Dermis microvascular lymphatic vessel endothelial cell (primary cell): Measurements from ENCODE around the gene CLSTN2. TPM values are rescaled to one million over a fixed set of nuclear protein-coding genes. Genes with fewer than 3 reads are reported as not detected.

Experiments
- DNase-seq, 2 donors: peaks; one replicate each; pipeline versions ENCODE4 v3.0.0 to v3.0.0-alpha.2; 2010; ENCODE audit warnings: low read depth in 2 of 2
- total RNA-seq: library from RNA; depleted of rRNA; stranded (reverse); fragments of >200 nt; gene quantifications from 2 replicates; pipeline ENCODE4 v1.2.1, GENCODE V29; 2014

Gene CLSTN2
- total RNA-seq, 1 donor from 2014 or later: under 0.01 TPM

- no peak for DNase-seq
These were observed 252.0 kb downstream of the CLSTN2 start for GRCh38 chr3:140187028-140187427.

DNA sequence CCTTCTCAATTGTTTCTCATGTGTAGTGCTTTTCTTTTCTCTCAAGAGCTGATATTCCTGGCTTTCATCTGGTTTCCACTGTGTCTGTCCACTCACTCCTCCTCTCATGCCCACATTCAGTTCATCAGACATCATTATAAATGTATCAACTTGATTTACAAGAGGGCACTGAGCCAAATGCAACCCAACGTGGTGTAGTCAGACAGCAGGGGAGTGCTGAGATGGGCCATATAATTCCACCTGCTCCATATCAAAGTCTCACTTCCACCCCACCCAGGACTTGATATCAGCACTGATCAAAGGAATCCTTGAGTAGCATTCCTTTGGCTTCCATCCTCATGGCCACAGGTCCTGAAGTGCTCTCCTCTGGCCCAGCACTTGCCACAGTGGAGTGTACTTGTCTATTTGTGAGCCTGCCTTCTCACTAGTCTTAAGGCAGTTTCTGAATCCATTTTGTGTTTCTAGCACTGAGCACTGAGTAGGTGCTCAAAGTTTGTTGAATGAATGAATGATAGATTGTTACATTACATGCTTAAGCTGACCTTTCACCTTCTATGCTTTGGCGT is 252.8 kb downstream of the CLSTN2 start:
- no peak for DNase-seq

DNA sequence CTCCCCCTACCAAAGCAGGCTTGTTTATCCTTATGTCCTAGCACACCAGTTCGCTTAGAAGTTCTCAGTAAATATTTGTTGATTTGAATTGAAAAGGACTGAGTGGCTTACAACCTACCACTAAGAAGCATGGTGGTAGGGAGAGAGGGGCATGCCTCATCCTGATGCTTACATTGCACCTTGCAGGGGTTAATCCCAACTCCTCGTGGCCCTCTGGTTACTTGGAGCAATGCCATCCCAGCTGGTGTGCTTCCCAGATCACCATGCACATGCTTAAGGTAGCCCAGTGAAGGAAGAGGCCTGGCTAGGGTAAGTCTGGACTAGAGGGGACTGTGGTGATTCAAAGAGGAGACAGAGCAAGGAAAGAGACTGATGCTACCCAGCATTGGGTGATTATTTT is 253.3 kb downstream of the CLSTN2 start:
- no peak for DNase-seq

- no peak for DNase-seq
These were observed 254.3 kb downstream of the CLSTN2 start for GRCh38 chr3:140189267-140189666.

GRCh38 chr3:140189976-140190375 is 255.0 kb downstream of the CLSTN2 start:
- no peak for DNase-seq

- DNase-seq: no peak
These were observed 262.0 kb downstream of the CLSTN2 start for GRCh38 chr3:140196970-140197369.

DNA sequence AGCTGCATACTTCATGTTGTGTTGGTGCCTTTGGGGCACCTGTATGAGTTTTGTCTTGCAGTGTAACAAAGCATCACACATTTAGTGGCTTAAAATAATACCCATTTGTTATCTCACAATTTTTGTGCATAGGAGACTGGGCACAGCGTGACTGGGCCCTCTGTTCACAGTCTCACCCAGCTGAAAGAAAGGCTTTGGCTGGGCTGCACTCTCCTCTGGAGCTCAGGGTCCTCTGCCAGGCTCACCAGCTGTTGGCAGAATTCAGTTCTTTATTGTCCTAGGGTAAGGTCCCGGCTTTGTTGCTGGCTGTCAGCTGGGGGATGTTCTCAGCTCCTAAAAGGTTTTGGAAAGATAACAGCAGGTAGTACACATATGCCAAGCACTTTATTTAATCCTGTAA is 263.3 kb downstream of the CLSTN2 start:
- no peak for DNase-seq

DNA sequence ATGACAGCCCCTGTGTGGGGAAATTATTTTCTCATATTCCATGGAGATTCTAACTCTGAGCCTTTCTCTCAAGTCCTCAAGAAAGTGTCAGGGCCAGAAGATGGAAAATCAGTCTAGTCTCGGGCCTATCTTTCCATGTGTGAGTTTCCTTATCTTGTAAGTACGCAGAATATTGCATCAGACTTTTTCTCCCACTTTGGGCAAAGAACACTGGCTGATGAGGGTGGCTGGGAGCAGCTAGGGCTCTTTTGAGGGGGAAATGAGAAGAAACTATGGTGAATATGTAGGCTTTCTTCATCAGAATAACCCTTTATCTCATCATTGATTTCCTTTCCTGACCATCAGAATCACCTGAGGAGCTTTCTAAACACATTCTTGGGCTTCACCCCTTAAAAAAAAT is 264.0 kb downstream of the CLSTN2 start:
- no peak for DNase-seq

DNA sequence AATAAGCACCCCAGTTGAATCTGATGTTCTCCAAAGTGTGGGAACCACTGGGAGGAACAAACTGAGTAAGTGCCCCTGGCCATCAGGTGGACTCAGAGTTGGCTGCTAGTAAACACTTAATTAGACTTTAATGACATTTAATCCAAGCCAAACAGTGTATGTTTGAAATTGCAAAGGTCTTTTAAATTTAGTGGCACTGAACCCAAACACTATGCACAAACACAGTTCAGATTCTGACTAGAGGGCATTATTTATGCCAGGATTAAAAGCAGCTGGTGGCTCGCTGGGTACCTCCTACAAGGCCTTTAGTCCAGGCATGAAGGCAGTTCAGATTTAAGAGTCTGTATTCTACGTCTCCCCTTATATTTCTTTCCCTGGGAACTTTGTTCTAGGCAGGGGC is 264.8 kb downstream of the CLSTN2 start:
- no peak for DNase-seq

GRCh38 chr3:140203510-140203909 is 268.5 kb downstream of the CLSTN2 start:
- no peak for DNase-seq

GRCh38 chr3:140204271-140204984 is 269.4 kb downstream of the CLSTN2 start:
- DNase-seq: no peak

GRCh38 chr3:140205598-140205997 is 270.6 kb downstream of the CLSTN2 start:
- DNase-seq: no peak

DNA sequence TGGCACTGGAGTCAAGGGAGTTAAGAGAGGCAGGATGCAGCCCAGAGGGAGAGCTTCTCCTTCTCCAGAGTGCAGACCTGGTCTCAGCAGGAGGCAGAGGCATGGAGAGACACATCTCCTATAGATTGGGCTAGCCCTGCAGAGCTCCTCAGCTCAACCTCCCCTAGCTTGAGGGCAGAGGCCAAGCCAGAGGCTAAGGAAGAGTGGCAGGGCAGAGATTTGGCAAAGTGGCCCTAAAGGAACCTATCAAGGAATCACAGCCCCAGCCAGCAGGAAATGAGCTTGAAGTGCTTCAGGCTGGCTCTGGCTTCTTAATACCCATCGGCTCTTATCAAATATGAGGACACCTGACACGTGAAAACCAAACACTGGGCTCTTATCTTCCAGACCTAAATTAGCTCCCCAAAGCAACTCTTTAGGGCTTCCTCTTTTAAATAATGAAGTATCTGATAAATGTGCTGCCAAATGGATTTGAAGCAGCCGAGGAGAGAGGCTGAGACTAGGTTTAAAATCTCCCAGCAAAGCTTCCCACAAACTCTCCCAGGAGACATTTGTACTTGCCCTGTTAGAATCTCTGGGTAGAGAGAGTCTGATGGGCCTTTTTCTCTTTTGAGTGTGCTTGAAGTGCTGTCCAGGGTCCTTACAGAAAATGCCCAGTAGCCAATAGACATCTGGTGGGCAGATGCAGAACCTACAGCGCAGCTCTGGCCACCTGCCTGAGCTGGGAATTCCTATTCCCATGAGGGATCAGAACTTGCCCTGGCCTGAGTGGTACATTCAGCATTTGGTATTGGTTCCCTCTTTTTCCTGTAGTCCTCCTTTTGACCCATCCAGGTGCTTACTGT is 271.4 kb downstream of the CLSTN2 start:
- no peak for DNase-seq

DNA sequence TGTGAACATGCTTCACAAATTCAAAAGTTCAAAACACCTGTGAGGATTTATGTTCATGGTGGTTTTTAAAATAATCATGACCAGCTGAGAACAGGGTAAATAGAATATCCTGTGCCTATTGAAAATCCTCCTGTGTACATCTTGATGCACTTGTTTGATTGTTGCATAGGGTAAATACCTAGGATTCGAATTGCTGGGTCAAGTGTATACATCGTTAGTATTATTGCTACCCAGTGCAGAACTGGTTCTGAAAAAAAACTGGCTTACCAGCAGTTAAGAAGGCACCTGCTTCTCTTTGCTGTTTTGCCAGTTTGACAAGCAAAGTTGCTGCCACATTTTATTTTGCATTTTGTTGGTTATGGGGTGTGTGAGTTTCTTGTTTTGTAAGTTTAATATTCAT is 272.6 kb downstream of the CLSTN2 start:
- DNase-seq: no peak

- no peak for DNase-seq
These were observed 281.3 kb downstream of the CLSTN2 start for GRCh38 chr3:140216249-140216648.

GRCh38 chr3:140219291-140219690 is 284.3 kb downstream of the CLSTN2 start:
- DNase-seq: no peak

GRCh38 chr3:140219923-140220452 is 285.0 kb downstream of the CLSTN2 start:
- no peak for DNase-seq

- DNase-seq: no peak
These were observed 288.2 kb downstream of the CLSTN2 start for GRCh38 chr3:140223197-140223596.

- no peak for DNase-seq
These were observed 288.6 kb downstream of the CLSTN2 start for GRCh38 chr3:140223631-140224030.

- no peak for DNase-seq
These were observed 289.3 kb downstream of the CLSTN2 start for GRCh38 chr3:140224307-140224706.

DNA sequence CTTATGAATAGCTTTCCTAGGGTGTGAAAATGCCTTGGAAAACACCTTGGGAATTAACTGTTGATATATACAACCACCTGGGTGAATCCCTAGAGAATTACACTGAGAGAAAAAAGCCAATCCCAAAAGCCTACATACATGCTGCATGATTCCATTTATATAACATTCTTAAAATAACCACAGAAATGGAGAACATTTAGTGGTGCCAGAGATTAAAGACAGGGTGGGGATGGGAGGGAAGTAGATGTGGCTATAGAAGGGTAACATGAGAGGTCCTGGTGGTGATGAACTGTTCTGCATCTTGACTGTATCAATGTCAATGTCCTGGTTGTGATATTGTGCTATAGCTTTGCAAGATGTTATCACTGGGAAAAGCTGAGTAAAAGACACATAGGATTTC is 291.0 kb downstream of the CLSTN2 start:
- DNase-seq: no peak

DNA sequence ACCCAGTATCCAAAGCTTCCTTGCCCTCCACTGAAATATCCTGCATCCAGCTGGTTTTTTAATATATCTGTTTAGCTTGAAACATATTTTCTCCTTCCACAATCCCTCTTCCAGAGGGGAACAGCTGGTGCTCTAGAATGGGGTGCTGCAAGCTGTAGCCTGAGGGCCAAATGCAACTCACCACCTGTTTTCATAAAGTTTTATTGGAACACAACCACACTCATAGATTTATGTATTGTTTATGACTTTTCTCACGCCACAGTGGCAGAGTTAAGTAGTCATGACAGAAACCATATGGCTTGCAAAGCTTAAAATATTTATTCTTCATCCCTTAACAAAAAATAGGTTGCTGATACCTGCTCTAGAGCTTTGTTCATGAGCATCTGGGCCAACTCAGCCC is 298.7 kb downstream of the CLSTN2 start:
- no peak for DNase-seq
